Measurements from ENCODE around the gene SPARCL1.
"Not testable (repeated sequence)": the region's sequence is repeated elsewhere in the genome, so short reads cannot be mapped to it uniquely, and the experiment has no call there.

Gene SPARCL1

DNA sequence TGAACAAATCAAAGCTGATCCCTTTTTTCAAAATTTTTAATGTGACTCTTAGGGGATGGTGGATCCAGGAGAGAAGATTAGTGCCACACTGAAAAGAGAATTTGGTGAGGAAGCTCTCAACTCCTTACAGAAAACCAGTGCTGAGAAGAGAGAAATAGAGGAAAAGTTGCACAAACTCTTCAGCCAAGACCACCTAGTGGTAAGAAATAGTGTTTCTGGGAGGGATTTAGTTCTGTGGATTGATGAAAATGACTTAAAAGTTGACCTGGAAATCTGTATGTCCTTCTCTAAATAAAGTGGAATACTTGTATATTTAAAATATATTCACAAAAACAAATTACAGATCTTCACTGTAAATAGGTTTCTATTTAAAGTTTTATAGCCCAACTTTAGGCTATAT lies 77.6 kb downstream of the SPARCL1 start:
- H3F3A ChIP-seq (ENCODE audit: insufficient read depth, low read length) = no peaks in the 10 kb centered on the region
- peak; percentile 19; the same call in 1 of the 2 replicates for TF ChIP-seq CTCF (IDR thresholded peaks at IDR 0.05; ENCODE audit: low read length)
- TF ChIP-seq EZH2 (IDR thresholded peaks at IDR 0.05; ENCODE audit: borderline replicate concordance, low read length) = no peak

DNA sequence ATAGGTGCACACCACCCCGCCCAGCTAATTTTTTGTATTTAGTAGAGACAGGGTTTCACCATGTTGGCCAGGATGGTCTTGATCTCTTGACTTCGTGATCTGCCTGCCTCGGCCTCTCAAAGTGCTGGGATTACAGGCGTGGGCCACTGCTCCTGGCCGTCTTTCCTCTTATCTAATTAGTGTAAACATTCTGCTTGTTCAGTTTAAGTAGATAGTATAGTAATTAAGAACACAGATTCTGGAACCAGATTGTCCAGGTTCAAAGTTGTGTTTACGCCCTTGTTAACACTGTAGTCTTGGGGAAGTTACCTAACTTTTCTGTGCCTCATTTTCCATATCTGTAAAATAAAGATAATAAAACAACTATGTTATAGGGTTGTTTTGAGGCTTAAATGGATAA lies 82.8 kb downstream of the SPARCL1 start:
- H4K20me1 ChIP-seq (ENCODE audit: insufficient read depth, low read length); H3K4me3 ChIP-seq (ENCODE audit: low read depth, low read length, poor library complexity, severe bottlenecking); H3K27ac ChIP-seq (ENCODE audit: low read depth, low read length, poor library complexity, severe bottlenecking); H3K4me1 ChIP-seq (ENCODE audit: insufficient read depth, low read length, severe bottlenecking); H3K4me2 ChIP-seq (ENCODE audit: low read length); H3F3A ChIP-seq (ENCODE audit: insufficient read depth, low read length); H2AFZ ChIP-seq (ENCODE audit: low read length); H3K9ac ChIP-seq (ENCODE audit: low read length); H3K79me2 ChIP-seq (ENCODE audit: insufficient read depth, low read length); H3K9me3 ChIP-seq (ENCODE audit: low read length); H3K9me2 ChIP-seq (ENCODE audit: low read depth, low read length); H3K27me3 ChIP-seq (ENCODE audit: insufficient read depth, low read length): not testable (repeated sequence)
- peaks cover 59% of the 10 kb centered on the region for H3K36me3 ChIP-seq (ENCODE audit: insufficient read depth, low read length)

More for the DNA sequence above, 77.6 kb downstream of the SPARCL1 start:
- Histone ChIP-seq H3K36me3 (ENCODE audit: insufficient read depth, low read length) (peaks cover 54% of the 10 kb centered on the region), H3K4me2 (ENCODE audit: low read length) (no peak overlapping the region), H2AFZ (ENCODE audit: low read length) (no peak overlapping the region), H3K4me1 (ENCODE audit: insufficient read depth, low read length, severe bottlenecking) (no peaks in the 10 kb centered on the region), H3K9ac (ENCODE audit: low read length) (no peak overlapping the region), H4K20me1 (ENCODE audit: insufficient read depth, low read length) (no peaks in the 10 kb centered on the region), H3K27ac (ENCODE audit: low read depth, low read length, poor library complexity, severe bottlenecking) (no peak overlapping the region), H3K9me3 (ENCODE audit: low read length) (no peaks in the 10 kb centered on the region), H3K27me3 (ENCODE audit: insufficient read depth, low read length) (no peaks in the 10 kb centered on the region), H3K79me2 (ENCODE audit: insufficient read depth, low read length) (no peaks in the 10 kb centered on the region), H3K9me2 (ENCODE audit: low read depth, low read length) (no peaks in the 10 kb centered on the region), H3K4me3 (ENCODE audit: low read depth, low read length, poor library complexity, severe bottlenecking) (no peak overlapping the region)

DNA sequence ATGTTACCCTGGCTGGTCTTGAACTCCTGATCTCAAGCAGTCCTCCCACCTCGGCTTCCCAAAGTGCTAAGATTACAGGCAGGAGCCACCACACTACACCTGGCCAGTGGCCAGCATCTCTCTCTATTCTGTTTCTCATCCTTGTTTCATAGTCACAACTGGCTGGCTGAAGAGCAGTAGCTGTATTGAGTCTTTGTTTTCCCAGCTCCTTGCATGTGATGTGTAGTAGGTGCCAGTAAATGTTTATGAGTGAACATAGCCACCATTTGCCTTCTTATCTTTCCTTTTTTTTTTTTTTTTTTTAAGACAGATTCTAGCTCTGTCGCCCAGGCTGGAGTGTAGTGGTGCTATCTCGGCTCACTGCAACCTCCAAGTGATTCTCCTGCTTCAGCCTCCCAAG lies 83.2 kb downstream of the SPARCL1 start:
- no peak overlapping the region for H3K27ac ChIP-seq (ENCODE audit: low read depth, low read length, poor library complexity, severe bottlenecking)
- no peaks in the 10 kb centered on the region for H3K9me2 ChIP-seq (ENCODE audit: low read depth, low read length)
- H3K4me1 ChIP-seq (ENCODE audit: insufficient read depth, low read length, severe bottlenecking) = no peaks in the 10 kb centered on the region
- H3K4me2 ChIP-seq (ENCODE audit: low read length) = no peak overlapping the region
- H3K4me3 ChIP-seq (ENCODE audit: low read depth, low read length, poor library complexity, severe bottlenecking) = no peak overlapping the region
- H3K27me3 ChIP-seq (ENCODE audit: insufficient read depth, low read length) = no peaks in the 10 kb centered on the region
- no peak overlapping the region for H3K9ac ChIP-seq (ENCODE audit: low read length)
- H3K9me3 ChIP-seq (ENCODE audit: low read length) = no peaks in the 10 kb centered on the region
- H3K36me3 ChIP-seq (ENCODE audit: insufficient read depth, low read length) = peaks cover 55% of the 10 kb centered on the region
- no peaks in the 10 kb centered on the region for H3F3A ChIP-seq (ENCODE audit: insufficient read depth, low read length)
- no peak for TF ChIP-seq CTCF (IDR thresholded peaks at IDR 0.05; ENCODE audit: low read length)
- no peak overlapping the region for H2AFZ ChIP-seq (ENCODE audit: low read length)
- H3K79me2 ChIP-seq (ENCODE audit: insufficient read depth, low read length) = no peaks in the 10 kb centered on the region
- H4K20me1 ChIP-seq (ENCODE audit: insufficient read depth, low read length) = no peaks in the 10 kb centered on the region

- no peak overlapping the region for H3K9ac ChIP-seq (ENCODE audit: low read length)
- no peaks in the 10 kb centered on the region for H3F3A ChIP-seq (ENCODE audit: insufficient read depth, low read length)
- H3K4me3 ChIP-seq (ENCODE audit: low read depth, low read length, poor library complexity, severe bottlenecking) = no peak overlapping the region
- H3K9me2 ChIP-seq (ENCODE audit: low read depth, low read length) = no peaks in the 10 kb centered on the region
- H4K20me1 ChIP-seq (ENCODE audit: insufficient read depth, low read length) = no peaks in the 10 kb centered on the region
- H3K4me1 ChIP-seq (ENCODE audit: insufficient read depth, low read length, severe bottlenecking) = no peaks in the 10 kb centered on the region
- no peak overlapping the region for H2AFZ ChIP-seq (ENCODE audit: low read length)
- H3K27ac ChIP-seq (ENCODE audit: low read depth, low read length, poor library complexity, severe bottlenecking) = no peak overlapping the region
- H3K9me3 ChIP-seq (ENCODE audit: low read length) = no peaks in the 10 kb centered on the region
- peaks cover 53% of the 10 kb centered on the region for H3K36me3 ChIP-seq (ENCODE audit: insufficient read depth, low read length)
- H3K27me3 ChIP-seq (ENCODE audit: insufficient read depth, low read length) = no peaks in the 10 kb centered on the region
- no peaks in the 10 kb centered on the region for H3K79me2 ChIP-seq (ENCODE audit: insufficient read depth, low read length)
- no peak for TF ChIP-seq CTCF (IDR thresholded peaks at IDR 0.05; ENCODE audit: low read length)
- TF ChIP-seq EZH2 (IDR thresholded peaks at IDR 0.05; ENCODE audit: borderline replicate concordance, low read length) = no peak
- no peak overlapping the region for H3K4me2 ChIP-seq (ENCODE audit: low read length)
Observed at GRCh38 chr4:87444741-87445140, 84.4 kb downstream of the SPARCL1 start.

Data from OCI-LY1 (cell line).